D721Med (cell line): ENCODE results near the gene PADI2.

Source experiments
- DNase-seq: peaks from one replicate; pipeline ENCODE4 v3.0.0; 2011; ENCODE audit warnings: low spot score; ENCODE audit not compliant: insufficient read length
- FAIRE-seq: peaks from 2 replicates; lab custom pipeline; 2011; peaks lifted over from hg19 to GRCh38; lab: Jason Lieb, UNC
- CTCF ChIP-seq: IDR thresholded peaks from 2 replicates; pipeline ENCODE4 v1.5.1; 2012; ENCODE audit warnings: mild to moderate bottlenecking, control low read depth; ENCODE audit not compliant: insufficient read depth; ENCODE audit errors: missing control alignments

Gene PADI2

GRCh38 chr1:17120962-17121837, 1.9 kb upstream of the PADI2 start:
- DNase-seq (no peak), FAIRE-seq (no peak)
- no peak for TF ChIP-seq CTCF

- no peak for TF ChIP-seq CTCF
- DNase-seq (no peak), FAIRE-seq (no peak)
Observed at GRCh38 chr1:17120481-17120877, 1.2 kb upstream of the PADI2 start.

- no peak for TF ChIP-seq CTCF
- DNase-seq (no peak), FAIRE-seq (no peak)
Observed at GRCh38 chr1:17119773-17120480, 676 bp upstream of the PADI2 start.

GRCh38 chr1:17118706-17119075, 560 bp downstream of the PADI2 start:
- no peak for FAIRE-seq
- no peak for DNase-seq
- TF ChIP-seq CTCF = no peak

- no peak for TF ChIP-seq CTCF
- no peak for DNase-seq
- no peak for FAIRE-seq
Observed at GRCh38 chr1:17118268-17118667, 983 bp downstream of the PADI2 start.

GRCh38 chr1:17117451-17118265, 1.6 kb downstream of the PADI2 start:
- no peak for TF ChIP-seq CTCF
- DNase-seq = no peak
- FAIRE-seq = no peak
